Myocyte (in vitro differentiated cells): Measurements from ENCODE around the gene PPP1R18. TPM values are rescaled to one million over a fixed set of nuclear protein-coding genes. Genes with fewer than 3 reads are reported as not detected.
"Not testable (repeated sequence)": the region's sequence is repeated elsewhere in the genome, so short reads cannot be mapped to it uniquely, and the experiment has no call there.

Experiments
- DNase-seq: peaks from one replicate; pipeline ENCODE4 v3.0.0-alpha.2; 2012; ENCODE audit warnings: low read depth
- total RNA-seq: library from RNA; depleted of rRNA; stranded (reverse); fragments of >200 nt; gene quantifications from 2 replicates; pipeline ENCODE4 v1.2.3, GENCODE V29; 2014

PPP1R18 gene
- total RNA-seq, 1 donor from 2014 or later, result 103 TPM

DNA sequence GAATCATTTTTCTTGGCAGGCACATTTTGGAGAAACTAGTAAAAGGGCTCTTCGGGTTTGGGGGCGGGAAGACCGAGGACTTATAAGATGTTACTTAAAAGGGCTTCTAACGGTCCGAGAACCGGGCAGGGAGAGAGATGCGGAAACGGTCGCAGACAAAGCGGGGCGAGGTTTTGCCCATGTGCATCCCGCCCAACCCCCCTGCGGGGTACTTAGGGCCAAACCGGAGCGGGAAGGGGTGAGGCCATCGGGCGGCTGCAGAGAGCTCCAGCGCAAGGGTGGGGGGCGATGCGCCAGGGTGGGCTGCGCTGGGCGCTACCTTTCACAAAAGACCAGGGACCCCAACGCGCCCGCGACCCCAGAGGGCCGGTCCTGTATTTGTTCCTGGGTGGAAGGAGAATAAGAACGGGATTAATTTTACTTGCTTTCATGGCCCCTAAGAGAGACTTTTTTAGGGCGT, 34.3 kb upstream of the PPP1R18 start:
- DNase-seq, result peak; percentile 74

DNA sequence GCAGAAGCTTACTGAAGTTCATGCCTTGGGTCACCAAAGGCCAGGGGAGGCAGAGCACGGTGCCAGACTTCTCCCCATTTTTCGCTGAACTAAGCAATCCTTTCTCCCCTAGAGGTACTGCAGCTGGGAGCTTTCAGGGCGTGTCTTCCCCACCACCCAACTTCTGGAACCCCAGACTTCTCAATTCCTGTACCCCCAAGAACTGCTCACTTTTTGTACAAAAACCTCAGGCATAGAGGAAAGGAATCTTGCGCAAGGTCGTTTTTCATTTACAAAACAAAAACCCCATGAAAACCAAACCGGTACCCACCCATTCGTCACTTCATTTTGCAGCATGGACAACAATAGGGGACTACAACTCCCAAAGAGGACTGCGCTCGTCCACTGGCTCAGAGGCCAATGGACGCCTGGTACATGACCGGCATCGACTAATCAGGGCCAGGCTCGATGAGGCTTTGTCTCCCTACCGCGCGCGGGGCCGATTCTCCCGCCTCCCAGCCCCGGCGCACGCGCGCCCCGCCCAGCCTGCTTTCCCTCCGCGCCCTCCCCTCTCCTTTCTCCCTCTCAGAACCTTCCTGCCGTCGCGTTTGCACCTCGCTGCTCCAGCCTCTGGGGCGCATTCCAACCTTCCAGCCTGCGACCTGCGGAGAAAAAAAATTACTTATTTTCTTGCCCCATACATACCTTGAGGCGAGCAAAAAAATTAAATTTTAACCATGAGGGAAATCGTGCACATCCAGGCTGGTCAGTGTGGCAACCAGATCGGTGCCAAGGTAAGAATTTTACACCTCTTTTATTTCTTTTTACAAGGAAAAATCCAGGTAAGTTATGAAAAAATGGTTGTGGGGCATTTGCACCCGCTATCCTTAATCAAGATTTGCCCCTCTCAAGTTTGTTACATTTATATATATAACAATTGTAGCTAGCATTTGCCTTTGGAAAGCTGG, 33.6 kb upstream of the PPP1R18 start, which contains the start of gene TUBB:
Gene TUBB, plus strand, starts transcription at position 562 of the 947 bp plus-strand sequence. Its CDS starts 155 bp downstream, at position 717.
- DNase-seq, result peak; percentile 99

DNA sequence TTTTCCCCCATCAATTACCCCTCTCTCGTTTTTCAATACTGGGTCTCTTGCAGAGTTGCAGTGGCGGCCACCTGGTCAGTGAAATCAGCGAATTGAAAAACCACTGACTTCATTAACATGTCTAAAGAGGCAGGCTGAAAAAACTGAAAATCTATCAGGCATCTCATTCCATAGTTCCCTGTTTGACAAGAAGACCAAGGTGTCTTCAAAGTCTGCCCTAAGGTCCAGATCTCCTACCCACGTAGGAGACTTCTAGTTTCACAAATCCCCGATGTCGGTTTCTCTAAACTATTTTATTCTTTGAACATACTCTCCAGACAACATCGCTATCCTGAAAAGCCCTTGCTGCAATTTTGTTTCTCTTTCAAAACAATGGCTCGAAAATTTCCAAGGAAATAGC, 32.9 kb upstream of the PPP1R18 start:
- no peak for DNase-seq

DNA sequence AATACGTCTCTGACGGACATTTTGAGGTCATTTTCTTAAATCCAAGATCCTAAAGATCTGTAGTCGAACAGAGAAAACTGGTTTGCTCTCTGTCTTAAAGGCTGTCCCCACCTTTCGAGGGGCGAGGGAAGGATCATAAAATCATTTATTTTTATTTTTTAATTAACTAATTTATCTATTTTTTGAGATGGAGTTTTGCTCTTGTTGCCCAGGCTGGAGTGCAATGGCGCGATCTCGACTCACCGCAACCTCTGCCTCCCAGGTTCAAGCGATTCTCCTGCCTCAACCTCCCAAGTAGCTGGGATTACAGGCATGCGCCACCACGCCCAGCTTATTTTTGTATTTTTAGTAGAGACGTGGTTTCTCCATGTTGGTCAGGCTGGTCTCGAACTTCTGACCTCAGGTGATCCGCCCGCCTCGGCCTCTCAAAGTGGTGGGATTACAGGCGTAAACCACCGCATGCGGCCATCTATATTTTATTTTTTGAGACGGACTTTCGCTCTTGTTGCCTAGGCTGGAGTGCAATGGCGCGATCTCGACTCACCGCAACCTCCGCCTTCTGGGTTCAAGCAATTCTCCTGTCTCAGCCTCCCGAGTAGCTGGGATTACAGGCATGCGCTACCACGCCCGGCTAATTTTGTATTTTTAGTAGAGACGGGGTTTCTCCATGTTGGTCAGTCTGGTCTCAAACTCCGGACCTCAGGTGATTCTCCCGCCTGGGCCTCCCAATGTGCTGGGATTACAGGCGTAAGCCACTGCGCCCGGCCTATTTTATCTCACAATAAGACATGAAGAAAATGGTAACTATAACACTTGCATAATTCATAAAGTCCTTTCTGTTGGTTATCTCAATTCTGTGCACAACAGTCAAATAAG, 31.6 kb upstream of the PPP1R18 start:
- DNase-seq, result not testable (repeated sequence)

DNA sequence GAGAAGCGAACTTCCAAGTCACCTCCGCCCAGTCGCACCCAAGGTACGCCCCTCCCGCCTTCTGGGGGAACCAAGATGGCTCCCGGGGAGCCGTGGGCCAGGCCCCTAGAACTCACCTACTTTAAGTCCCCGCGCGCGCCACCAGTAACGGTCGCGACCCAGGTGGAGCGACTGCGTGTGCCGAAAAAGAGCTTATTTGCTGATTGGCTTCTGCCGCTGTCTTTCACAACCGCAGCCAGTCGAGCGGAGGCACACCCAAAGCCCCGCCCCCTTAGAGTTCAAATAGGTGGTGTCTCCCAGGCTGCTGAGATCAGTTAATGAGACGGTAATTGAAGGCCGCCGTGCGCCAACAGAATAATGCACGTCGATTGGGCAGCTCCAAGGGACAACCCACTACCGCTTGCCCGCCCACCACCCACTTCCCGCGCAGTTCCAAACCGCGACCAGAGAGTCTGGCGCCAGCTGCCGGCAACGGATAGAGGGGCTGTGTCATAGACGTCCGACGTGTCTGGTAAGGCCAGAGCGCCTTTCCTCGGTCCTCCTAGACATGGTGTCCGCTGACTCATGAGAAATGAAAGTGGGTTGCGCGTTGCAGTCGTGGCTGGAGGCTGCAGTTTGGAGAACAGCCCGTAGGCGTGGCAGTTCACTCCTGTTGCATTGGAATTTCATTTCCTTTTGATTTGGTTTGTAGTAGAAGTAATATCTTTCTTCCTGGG, 30.8 kb upstream of the PPP1R18 start, which contains the start of gene MDC1:
Gene MDC1, minus strand, starts transcription at position 153 of the 716 bp plus-strand sequence. CDS start 2,106 bp downstream, outside the sequence.
- peak; percentile 100 for DNase-seq

DNA sequence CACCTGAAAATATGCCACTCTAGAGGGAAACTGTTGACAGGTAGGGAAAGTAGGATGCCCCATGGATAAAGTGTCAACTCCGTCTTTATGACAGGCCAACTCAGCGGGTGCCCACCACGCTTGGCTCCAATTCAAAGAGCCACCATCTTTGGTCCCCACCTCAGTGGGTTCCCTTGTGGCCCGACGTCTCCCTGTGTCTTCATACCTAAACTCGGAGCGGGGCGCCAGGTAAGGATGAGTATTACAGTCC, 30.4 kb upstream of the PPP1R18 start:
- no peak for DNase-seq

DNA sequence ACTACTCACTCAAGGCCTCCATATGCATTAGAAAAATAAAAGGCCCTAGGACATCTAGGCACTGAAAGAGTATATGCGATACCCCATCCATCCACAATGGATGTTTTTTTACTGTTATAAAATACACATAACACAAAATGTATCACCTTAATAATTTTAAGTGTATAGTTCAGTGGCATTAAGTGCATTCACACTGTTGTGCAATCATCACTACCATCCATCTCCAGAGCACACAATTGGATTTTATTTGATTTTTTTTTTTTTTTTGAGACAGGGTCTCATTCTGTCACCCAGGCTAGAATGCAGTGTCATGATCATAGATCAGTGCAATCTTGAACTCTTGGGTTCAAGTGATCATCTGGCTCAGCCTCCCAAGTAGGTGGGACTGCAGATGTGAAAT, 27.8 kb upstream of the PPP1R18 start:
- DNase-seq, result no peak

DNA sequence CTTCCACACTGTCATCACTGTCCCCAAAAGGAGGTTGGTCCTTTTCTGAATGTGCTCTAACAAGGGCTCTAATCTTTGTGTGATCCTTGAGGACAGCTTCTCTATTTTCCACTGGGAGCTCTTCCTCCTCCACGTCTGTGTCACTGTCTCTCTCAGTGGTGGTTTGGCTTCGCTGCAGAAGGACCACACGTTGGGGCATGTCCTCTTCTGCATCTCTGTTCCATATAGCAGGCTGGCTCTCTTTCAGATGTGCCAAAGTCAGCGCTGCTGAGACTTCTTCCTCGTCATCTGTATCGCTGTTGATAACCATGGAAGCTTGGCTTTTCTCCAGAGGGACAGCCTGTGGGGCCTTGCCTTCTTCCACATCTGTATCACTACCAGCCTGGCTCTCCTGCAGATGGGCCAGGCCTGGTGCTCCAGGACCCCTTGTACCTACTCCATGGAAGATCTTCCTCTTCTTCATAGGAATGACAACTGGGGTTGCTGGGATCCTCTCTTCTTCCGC, 26.0 kb upstream of the PPP1R18 start:
- DNase-seq, result no peak

DNA sequence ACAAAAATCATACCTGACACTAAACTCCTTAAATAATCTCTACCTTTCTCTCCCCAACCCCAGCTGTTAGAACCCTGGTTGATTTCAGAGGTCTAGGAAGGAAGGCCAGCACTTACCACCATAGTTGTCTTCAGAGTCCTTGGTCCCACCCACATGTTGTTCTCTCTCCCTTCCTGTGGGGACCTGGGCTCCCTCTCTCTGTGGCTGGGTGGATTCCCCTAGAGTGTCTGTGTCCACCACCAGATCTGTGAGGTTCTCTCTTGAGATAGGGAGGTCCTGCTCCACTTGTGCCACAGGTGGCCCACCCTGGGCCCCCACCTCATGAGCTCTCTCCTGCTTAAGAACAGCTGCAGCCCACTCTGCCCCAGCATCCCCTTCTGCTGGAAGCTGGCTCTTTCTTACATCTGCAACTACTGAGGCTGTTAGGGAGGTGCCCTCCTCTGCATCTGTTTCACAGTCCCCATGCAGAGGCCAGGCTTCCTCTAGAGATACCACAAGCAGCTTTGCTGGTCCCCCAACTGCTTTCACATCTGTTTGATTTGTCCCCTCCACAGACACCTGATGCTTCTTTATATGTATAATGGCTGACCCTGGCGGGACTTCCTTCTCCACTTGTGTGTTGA, 25.4 kb upstream of the PPP1R18 start:
- DNase-seq, result no peak

DNA sequence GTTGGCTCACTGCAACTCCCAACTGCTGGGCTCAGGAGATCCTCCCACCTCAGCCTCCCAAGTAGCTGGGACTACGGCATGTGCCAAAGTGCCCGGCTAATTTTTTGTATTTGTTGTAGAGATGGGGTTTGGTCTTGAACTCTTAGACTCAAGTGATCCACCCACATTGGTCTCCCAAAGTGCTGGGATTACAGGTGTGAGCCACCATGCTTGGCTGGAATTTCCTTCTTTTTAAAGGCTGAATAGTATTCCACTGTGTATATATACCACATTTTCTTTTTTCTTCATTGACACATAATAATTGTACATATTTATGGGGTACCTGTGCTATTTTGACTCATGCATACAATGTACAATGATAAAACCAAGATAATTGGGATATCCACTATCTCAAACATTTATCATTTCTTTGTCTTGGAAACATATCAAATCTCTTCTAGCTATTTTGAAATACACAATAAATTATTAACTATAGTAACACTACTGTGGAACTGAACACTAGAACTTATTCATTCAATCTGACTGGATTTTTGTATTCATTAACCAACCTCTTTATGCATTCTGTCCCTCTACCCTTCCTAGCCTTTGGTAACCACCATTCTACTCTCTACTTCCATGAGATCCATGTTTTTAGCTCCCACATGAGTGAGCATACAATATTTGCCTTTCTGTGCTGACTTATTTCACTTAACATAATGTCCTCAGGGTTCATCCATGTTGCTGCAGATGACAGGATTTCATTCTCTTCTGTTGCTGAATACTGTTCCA, 22.8 kb upstream of the PPP1R18 start:
- no peak for DNase-seq

DNA sequence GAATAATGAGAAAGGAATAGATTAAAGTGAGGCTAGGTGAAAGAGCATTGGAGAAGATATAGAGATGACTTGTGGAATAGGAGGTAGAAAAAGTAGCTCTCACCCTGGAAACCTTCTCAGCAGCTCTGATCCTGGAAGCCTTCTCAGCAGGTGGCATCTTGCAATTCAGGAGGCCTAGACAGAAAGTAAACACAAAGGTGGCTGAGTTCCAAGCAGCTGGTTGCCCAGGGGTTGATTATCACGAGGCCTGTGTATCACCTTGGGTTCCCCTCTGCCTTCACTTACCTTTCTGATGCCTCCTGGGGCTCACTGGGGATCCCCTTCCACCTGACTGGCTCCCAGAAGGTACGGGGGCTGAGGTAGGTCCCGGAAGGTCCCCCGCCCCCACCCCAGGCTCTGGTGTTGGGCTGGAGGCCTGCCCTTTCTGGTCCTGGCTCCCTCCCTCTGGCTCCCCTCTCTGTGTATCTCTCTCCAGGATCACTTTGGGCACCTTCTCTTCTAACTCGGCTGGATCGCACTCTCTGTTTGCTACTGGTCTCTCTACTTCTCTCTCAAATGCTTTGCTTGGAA, 20.9 kb upstream of the PPP1R18 start:
- no peak for DNase-seq

DNA sequence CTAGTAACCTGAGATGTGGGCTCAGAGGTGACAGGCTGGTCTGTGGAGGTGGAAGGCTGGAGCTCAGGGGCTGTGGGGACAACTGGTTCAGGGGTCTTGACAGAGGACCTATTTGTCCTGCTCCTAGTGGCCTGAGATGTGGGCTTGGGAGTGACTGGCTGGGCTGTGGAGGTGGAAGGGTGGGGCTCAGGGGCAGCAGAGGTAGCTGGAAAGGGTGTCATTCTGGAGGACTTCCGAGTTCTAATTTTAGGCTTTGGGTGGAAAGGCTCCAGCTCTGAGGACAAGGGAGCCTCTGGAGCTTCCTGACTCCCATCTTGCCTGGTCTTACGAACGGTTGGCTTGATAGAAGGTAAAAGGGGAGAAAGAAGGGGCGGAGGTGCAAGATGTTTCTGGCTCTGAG, 19.2 kb upstream of the PPP1R18 start:
- DNase-seq, result no peak

DNA sequence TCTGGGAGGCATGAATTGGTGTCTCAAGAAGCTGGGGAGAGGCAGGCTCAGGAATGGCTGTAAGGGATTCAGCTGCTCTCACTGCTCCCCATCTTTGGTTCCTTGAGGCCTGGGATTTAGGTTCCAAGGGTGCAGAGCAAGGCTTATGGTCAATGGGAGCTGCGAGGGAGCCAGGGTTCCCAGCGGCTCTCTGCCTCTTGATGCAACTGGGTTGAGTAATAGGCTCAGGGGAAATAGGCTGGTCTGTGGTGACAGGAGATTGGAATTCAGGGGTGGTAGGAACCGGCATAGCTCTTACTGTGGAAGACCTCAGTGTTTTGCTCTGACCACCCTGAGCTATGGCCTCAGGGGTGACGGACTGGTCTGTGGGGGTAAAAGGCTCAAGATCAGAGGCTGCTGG, 17.4 kb upstream of the PPP1R18 start:
- no peak for DNase-seq

DNA sequence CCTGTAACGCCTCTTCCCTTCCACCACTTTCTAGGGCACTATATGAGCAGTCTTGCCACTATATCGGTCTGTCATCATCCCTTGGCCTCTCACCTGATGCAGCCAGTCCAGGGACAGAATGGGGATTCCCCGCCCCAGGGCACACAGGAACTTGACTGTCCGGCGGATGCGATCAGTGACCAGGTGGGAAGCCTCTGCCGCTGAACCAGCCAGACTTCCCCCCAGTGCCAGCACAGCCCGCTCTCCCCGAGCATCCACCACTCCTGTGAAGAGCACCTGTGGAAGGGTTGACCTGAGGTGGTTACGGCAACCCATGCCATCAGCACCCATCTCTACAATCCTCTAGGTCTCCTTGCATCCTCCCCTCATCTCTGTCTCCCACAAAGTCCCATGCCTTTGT, 16.6 kb upstream of the PPP1R18 start:
- DNase-seq, result no peak

DNA sequence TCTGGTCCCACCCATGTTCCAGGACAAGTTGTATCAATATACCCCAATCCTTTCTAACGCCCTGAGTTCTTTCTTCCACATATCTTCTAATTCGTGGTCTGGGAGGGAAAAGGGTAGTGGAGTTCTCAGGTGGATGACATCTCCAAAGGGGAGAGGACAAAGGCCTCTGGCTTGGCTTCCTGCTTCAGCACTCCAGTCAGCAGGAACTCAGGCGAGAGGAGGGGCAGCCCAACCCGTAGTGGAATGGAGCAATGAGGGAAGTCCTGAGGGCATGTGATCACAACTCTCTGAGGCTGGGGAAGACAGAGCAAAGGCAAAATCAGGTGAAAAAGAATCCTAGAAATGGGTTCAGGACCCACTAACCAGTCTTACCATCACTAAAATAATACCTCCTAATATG, 13.9 kb upstream of the PPP1R18 start:
- no peak for DNase-seq

DNA sequence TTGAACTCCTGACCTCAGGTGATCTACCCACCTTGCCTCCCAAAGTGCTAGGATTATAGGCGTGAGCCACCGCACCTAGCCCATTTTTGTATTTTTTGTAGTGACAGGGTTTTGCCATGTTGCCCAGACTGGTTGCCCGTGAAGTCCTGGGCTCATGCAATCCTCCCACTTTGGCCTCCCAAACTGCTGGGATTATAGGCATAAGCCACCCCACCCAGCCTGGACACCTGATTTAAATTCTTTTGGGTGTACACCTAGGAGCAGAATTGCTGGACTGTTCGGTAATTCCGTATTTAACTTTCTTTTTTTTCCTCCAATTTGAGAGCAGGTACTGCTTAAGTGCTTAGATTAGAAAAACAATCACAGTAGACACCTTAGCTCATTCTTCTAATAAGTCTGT, 10.0 kb upstream of the PPP1R18 start:
- no peak for DNase-seq

DNA sequence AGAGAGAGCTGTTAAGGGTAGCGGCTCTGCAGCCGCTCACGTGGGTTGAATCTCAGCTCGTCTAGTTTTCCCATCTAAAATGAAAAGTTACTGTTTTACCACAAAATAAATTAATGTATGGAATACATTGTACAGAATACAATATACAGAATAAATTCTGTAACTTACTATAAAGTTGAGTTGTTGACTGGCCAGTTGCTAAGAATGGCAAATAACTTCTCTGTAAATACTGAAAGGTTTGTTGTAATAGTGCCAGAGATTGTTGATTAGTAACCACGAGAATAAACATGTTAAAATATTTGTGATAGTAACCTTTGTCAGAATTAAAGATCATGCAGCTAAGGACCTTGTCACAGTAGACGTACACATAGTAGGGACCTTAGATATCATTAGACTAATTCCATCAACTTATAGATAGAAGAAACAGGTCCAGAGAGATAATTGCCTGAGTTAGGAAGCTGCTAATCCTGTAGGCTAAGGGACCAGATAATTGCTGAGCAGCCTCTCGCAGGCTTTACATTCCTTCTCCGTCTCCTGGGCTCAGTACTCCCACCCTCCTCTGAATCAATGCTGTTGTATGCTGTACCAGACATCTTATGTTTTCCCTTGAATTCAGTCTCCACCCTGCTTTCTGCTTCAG, 4.9 kb upstream of the PPP1R18 start:
- DNase-seq, result no peak

DNA sequence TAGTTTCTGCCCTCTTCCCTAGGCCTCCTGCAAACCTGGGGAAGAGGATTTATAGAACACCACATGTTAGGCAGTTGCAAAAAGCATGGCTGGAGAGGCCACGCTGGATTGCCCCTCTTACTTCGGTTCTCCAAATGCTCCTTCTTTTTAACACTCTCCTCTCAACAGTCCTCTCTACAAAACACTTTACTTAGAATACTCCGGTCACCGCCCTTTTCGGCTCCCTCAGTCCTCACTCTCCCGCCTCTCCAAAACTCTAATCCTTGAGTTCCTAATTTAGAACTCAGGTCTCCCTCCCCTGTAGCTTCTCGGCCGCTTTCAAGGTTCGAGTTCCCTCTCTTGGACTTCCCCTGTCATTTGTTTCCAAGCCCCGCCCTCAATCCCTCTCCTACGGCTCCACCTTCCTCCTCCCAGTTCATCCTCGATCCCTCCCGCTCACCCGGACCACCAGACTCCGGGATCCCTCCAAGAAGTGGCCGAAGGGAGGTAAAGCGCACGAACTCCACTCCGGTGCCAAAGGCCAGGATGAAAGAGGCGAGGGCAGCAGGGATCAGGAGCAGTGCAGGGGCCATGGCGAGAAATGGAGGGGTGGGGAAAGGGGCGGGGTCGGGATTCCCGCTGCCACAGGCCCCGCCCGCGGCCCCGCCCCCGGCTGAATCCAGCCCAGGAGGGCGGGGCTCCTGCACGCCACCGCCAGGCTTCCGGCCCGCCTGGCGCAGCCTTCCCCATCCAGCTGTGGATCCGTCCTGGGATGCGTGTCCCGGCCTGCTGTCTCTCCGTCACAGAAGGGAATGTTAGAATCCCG, 4.2 kb upstream of the PPP1R18 start, which contains the start of gene NRM:
Gene NRM, minus strand, starts transcription at position 582 of the 805 bp plus-strand sequence. Its CDS starts 10 bp downstream, at position 572.
- DNase-seq, result peak; percentile 96
